ENCODE measurements around the gene GKAP1.
"Not testable (repeated sequence)": the region's sequence is repeated elsewhere in the genome, so short reads cannot be mapped to it uniquely, and the experiment has no call there.

GRCh38 chr9:83809213-83809612 lies 8.4 kb downstream of the GKAP1 start:
- not testable (repeated sequence) for TF ChIP-seq POLR2AphosphoS5 (IDR thresholded peaks at IDR 0.05; ENCODE audit: low read depth, low read length); EP300 (IDR thresholded peaks at IDR 0.05; ENCODE audit: borderline replicate concordance in 1 of 2, low read depth in 1 of 2, low read length in 1 of 2); GATA2 (CRISPR knock-in tag; IDR thresholded peaks at IDR 0.05); RAD21 (IDR thresholded peaks at IDR 0.05; ENCODE audit: low read length); FOXM1 (IDR thresholded peaks at IDR 0.05; ENCODE audit: low read depth); SIN3A (IDR thresholded peaks at IDR 0.05; ENCODE audit: borderline replicate concordance, low read depth, low read length); TCF12 (IDR thresholded peaks at IDR 0.05); EZH2phosphoT487 (IDR thresholded peaks at IDR 0.05; ENCODE audit: borderline replicate concordance, low read depth); SMC3 (IDR thresholded peaks at IDR 0.05; ENCODE audit: low read depth, low read length); MXI1 (IDR thresholded peaks at IDR 0.05; ENCODE audit: low read depth, low read length); MAX (IDR thresholded peaks at IDR 0.05; ENCODE audit: low read depth)
- TF ChIP-seq, protein P1, sequence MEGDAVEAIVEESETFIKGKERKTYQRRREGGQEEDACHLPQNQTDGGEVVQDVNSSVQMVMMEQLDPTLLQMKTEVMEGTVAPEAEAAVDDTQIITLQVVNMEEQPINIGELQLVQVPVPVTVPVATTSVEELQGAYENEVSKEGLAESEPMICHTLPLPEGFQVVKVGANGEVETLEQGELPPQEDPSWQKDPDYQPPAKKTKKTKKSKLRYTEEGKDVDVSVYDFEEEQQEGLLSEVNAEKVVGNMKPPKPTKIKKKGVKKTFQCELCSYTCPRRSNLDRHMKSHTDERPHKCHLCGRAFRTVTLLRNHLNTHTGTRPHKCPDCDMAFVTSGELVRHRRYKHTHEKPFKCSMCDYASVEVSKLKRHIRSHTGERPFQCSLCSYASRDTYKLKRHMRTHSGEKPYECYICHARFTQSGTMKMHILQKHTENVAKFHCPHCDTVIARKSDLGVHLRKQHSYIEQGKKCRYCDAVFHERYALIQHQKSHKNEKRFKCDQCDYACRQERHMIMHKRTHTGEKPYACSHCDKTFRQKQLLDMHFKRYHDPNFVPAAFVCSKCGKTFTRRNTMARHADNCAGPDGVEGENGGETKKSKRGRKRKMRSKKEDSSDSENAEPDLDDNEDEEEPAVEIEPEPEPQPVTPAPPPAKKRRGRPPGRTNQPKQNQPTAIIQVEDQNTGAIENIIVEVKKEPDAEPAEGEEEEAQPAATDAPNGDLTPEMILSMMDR (IDR thresholded peaks at IDR 0.05), result not testable (repeated sequence)
- TF ChIP-seq, protein P2, sequence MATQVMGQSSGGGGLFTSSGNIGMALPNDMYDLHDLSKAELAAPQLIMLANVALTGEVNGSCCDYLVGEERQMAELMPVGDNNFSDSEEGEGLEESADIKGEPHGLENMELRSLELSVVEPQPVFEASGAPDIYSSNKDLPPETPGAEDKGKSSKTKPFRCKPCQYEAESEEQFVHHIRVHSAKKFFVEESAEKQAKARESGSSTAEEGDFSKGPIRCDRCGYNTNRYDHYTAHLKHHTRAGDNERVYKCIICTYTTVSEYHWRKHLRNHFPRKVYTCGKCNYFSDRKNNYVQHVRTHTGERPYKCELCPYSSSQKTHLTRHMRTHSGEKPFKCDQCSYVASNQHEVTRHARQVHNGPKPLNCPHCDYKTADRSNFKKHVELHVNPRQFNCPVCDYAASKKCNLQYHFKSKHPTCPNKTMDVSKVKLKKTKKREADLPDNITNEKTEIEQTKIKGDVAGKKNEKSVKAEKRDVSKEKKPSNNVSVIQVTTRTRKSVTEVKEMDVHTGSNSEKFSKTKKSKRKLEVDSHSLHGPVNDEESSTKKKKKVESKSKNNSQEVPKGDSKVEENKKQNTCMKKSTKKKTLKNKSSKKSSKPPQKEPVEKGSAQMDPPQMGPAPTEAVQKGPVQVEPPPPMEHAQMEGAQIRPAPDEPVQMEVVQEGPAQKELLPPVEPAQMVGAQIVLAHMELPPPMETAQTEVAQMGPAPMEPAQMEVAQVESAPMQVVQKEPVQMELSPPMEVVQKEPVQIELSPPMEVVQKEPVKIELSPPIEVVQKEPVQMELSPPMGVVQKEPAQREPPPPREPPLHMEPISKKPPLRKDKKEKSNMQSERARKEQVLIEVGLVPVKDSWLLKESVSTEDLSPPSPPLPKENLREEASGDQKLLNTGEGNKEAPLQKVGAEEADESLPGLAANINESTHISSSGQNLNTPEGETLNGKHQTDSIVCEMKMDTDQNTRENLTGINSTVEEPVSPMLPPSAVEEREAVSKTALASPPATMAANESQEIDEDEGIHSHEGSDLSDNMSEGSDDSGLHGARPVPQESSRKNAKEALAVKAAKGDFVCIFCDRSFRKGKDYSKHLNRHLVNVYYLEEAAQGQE (IDR thresholded peaks at IDR 0.05; ENCODE audit: low read depth, low read length), result not testable (repeated sequence)
- TF ChIP-seq, protein P3, sequence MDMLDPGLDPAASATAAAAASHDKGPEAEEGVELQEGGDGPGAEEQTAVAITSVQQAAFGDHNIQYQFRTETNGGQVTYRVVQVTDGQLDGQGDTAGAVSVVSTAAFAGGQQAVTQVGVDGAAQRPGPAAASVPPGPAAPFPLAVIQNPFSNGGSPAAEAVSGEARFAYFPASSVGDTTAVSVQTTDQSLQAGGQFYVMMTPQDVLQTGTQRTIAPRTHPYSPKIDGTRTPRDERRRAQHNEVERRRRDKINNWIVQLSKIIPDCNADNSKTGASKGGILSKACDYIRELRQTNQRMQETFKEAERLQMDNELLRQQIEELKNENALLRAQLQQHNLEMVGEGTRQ (IDR thresholded peaks at IDR 0.05; ENCODE audit: borderline replicate concordance, low read depth, low read length), result not testable (repeated sequence)

Data from SK-N-SH (cell line).